NB4 (cell line): Measurements from ENCODE around the gene ARHGEF17.

Source experiments
- CTCF ChIP-seq: IDR thresholded peaks from one replicate; pipeline ENCODE4 v1.5.1; 2012; ENCODE audit warnings: low read depth, low read length
- MAX ChIP-seq: IDR thresholded peaks from 2 replicates; pipeline ENCODE4 v1.6.1; 2011; ENCODE audit warnings: low read depth, low read length
- MYC ChIP-seq: IDR thresholded peaks from 2 replicates; pipeline ENCODE4 v1.6.1; 2011; ENCODE audit warnings: low read depth, low read length

GRCh38 chr11:73392108-73393010, 84.3 kb downstream of the ARHGEF17 start:
- no peak for TF ChIP-seq CTCF
- no peak for TF ChIP-seq MAX
- no peak for TF ChIP-seq MYC
